ENCODE results near the gene ELOVL3. TPM values are rescaled to one million over a fixed set of nuclear protein-coding genes. Genes with fewer than 3 reads are reported as not detected.

ELOVL3 gene
- total and polyA plus RNA-seq, 2 experiments from 2014 or later = 0.59 TPM; not detected in 1

DNA sequence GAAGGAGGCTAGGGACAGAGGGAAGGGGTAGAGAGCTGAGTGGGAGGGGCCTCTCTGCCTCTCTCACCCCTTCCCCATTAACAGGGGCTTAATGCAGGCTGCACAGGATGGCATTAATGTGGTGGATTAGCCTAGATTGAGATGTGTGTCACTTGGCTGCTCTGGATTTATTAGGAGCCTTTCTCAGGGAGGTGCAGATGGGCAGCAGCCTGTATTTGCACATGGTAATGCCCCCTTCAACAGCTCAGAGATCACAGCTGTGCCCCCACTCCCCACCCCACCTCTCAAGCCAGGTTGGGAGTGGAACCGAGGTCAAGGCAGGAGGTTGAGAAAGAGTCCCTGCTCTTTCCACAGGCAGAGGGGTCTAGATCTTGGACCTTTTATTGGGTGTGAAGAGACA lies 7.9 kb downstream of the ELOVL3 start:
- Histone ChIP-seq H2AFZ (no peak overlapping the region), H3K27me3 (ENCODE audit: insufficient read depth) (peaks cover 98% of the 10 kb centered on the region), H3K4me2 (no peak overlapping the region), H3K27ac (ENCODE audit: low read depth) (no peak overlapping the region), H3K9me2 (ENCODE audit: insufficient read depth) (no peaks in the 10 kb centered on the region), H3K4me3 (no peak overlapping the region), H4K20me1 (replicated peaks; ENCODE audit: insufficient read depth) (peaks cover 7% of the 10 kb centered on the region; the same call in 1 of the 2 replicates), H3F3A (replicated peaks; ENCODE audit: low read depth) (no peaks in the 10 kb centered on the region), H3K79me2 (replicated peaks; ENCODE audit: insufficient read depth) (no peaks in the 10 kb centered on the region), H3K4me1 (ENCODE audit: insufficient read depth) (peaks cover 4% of the 10 kb centered on the region; the same call in 1 of the 2 replicates), H3K36me3 (ENCODE audit: insufficient read depth) (no peaks in the 10 kb centered on the region)
- Mint-ChIP-seq H3K4me3 (no peak overlapping the region), H3K4me1 (peaks cover 8% of the 10 kb centered on the region; the same call in 2 of the 3 replicates), H3K27me3 (ENCODE audit: insufficient read depth, low read depth, poor library complexity) (peaks cover 84% of the 10 kb centered on the region), H3K27ac (no peak overlapping the region), H3K9me3 (no peaks in the 10 kb centered on the region), H3K36me3 (ENCODE audit: low read depth) (no peaks in the 10 kb centered on the region)
- no peak for ATAC-seq
- TF ChIP-seq, protein P1, sequence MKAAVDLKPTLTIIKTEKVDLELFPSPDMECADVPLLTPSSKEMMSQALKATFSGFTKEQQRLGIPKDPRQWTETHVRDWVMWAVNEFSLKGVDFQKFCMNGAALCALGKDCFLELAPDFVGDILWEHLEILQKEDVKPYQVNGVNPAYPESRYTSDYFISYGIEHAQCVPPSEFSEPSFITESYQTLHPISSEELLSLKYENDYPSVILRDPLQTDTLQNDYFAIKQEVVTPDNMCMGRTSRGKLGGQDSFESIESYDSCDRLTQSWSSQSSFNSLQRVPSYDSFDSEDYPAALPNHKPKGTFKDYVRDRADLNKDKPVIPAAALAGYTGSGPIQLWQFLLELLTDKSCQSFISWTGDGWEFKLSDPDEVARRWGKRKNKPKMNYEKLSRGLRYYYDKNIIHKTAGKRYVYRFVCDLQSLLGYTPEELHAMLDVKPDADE (IDR thresholded peaks at IDR 0.05) = no peak
- DNase-seq (ENCODE audit: low spot score) = no peak

DNA sequence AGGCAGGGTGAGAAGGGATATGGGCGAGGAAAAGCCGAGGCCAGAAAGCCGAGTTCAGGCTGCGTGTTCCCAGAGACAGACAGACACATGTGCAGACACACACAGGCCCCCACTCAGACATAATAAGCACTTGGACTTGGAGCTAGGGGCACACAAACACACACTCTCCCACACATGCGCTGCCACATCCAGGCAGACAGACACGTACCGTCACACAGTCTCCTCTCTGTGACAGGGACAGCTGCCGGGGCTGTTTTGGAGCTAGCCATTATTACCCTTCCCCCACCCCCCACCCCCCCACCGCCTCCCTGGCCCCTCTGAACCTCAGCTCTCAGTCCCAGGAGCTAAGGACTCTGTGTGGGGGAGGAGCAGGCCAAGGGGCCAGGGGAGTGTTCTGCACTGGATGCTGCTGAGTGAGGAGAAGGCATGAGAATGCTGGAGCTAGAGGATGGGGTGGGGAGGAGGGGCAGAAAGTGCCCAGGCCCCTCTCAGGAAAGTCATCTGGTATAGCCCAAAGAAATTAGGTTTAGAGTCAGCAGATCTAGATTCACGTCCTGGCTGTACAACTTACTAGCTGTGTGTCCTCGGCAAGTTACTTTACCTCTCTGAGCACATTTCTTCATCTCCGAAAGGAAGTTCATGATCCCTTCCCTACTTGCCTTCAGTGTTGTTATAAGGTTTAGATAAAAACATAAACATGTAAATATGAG lies 8.9 kb downstream of the ELOVL3 start:
- Histone ChIP-seq H3K9me2 (ENCODE audit: insufficient read depth) (no peaks in the 10 kb centered on the region), H3K4me2 (no peak overlapping the region), H4K20me1 (replicated peaks; ENCODE audit: insufficient read depth) (no peaks in the 10 kb centered on the region; the same call in 1 of the 2 replicates), H3K27me3 (ENCODE audit: insufficient read depth) (peaks cover 98% of the 10 kb centered on the region), H2AFZ (no peak overlapping the region), H3F3A (replicated peaks; ENCODE audit: low read depth) (no peaks in the 10 kb centered on the region), H3K4me1 (ENCODE audit: insufficient read depth) (peaks cover 3% of the 10 kb centered on the region; the same call in 1 of the 2 replicates), H3K36me3 (ENCODE audit: insufficient read depth) (no peaks in the 10 kb centered on the region), H3K4me3 (no peak overlapping the region), H3K27ac (ENCODE audit: low read depth) (no peak overlapping the region), H3K79me2 (replicated peaks; ENCODE audit: insufficient read depth) (no peaks in the 10 kb centered on the region)
- Mint-ChIP-seq H3K36me3 (ENCODE audit: low read depth) (no peaks in the 10 kb centered on the region), H3K9me3 (no peaks in the 10 kb centered on the region), H3K27ac (no peak overlapping the region), H3K4me1 (peaks cover 8% of the 10 kb centered on the region), H3K4me3 (no peak overlapping the region), H3K27me3 (ENCODE audit: insufficient read depth, low read depth, poor library complexity) (peaks cover 84% of the 10 kb centered on the region)
- DNase-seq (ENCODE audit: low spot score) (no peak), ATAC-seq (no peak)
- no peak for TF ChIP-seq ZNF331 (CRISPR knock-in tag; IDR thresholded peaks at IDR 0.05; ENCODE audit: low read depth)
- TF ChIP-seq, protein P2, sequence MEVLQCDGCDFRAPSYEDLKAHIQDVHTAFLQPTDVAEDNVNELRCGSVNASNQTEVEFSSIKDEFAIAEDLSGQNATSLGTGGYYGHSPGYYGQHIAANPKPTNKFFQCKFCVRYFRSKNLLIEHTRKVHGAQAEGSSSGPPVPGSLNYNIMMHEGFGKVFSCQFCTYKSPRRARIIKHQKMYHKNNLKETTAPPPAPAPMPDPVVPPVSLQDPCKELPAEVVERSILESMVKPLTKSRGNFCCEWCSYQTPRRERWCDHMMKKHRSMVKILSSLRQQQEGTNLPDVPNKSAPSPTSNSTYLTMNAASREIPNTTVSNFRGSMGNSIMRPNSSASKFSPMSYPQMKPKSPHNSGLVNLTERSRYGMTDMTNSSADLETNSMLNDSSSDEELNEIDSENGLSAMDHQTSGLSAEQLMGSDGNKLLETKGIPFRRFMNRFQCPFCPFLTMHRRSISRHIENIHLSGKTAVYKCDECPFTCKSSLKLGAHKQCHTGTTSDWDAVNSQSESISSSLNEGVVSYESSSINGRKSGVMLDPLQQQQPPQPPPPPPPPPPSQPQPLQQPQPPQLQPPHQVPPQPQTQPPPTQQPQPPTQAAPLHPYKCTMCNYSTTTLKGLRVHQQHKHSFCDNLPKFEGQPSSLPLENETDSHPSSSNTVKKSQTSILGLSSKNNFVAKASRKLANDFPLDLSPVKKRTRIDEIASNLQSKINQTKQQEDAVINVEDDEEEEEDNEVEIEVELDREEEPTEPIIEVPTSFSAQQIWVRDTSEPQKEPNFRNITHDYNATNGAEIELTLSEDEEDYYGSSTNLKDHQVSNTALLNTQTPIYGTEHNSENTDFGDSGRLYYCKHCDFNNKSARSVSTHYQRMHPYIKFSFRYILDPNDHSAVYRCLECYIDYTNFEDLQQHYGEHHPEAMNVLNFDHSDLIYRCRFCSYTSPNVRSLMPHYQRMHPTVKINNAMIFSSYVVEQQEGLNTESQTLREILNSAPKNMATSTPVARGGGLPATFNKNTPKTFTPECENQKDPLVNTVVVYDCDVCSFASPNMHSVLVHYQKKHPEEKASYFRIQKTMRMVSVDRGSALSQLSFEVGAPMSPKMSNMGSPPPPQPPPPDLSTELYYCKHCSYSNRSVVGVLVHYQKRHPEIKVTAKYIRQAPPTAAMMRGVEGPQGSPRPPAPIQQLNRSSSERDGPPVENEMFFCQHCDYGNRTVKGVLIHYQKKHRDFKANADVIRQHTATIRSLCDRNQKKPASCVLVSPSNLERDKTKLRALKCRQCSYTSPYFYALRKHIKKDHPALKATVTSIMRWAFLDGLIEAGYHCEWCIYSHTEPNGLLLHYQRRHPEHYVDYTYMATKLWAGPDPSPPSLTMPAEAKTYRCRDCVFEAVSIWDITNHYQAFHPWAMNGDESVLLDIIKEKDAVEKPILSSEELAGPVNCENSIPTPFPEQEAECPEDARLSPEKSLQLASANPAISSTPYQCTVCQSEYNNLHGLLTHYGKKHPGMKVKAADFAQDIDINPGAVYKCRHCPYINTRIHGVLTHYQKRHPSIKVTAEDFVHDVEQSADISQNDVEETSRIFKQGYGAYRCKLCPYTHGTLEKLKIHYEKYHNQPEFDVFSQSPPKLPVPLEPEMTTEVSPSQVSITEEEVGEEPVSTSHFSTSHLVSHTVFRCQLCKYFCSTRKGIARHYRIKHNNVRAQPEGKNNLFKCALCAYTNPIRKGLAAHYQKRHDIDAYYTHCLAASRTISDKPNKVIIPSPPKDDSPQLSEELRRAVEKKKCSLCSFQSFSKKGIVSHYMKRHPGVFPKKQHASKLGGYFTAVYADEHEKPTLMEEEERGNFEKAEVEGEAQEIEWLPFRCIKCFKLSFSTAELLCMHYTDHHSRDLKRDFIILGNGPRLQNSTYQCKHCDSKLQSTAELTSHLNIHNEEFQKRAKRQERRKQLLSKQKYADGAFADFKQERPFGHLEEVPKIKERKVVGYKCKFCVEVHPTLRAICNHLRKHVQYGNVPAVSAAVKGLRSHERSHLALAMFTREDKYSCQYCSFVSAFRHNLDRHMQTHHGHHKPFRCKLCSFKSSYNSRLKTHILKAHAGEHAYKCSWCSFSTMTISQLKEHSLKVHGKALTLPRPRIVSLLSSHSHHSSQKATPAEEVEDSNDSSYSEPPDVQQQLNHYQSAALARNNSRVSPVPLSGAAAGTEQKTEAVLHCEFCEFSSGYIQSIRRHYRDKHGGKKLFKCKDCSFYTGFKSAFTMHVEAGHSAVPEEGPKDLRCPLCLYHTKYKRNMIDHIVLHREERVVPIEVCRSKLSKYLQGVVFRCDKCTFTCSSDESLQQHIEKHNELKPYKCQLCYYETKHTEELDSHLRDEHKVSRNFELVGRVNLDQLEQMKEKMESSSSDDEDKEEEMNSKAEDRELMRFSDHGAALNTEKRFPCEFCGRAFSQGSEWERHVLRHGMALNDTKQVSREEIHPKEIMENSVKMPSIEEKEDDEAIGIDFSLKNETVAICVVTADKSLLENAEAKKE (CRISPR knock-in tag; IDR thresholded peaks at IDR 0.05) = no peak
- no peak for TF ChIP-seq CREB1 (CRISPR knock-in tag; IDR thresholded peaks at IDR 0.05; ENCODE audit: low read depth)
- TF ChIP-seq EZH2 (IDR thresholded peaks at IDR 0.05; ENCODE audit: low read depth, unreplicated experiment) = no peak
- TF ChIP-seq, protein P1 (IDR thresholded peaks at IDR 0.05) = no peak
- TF ChIP-seq, protein P3, sequence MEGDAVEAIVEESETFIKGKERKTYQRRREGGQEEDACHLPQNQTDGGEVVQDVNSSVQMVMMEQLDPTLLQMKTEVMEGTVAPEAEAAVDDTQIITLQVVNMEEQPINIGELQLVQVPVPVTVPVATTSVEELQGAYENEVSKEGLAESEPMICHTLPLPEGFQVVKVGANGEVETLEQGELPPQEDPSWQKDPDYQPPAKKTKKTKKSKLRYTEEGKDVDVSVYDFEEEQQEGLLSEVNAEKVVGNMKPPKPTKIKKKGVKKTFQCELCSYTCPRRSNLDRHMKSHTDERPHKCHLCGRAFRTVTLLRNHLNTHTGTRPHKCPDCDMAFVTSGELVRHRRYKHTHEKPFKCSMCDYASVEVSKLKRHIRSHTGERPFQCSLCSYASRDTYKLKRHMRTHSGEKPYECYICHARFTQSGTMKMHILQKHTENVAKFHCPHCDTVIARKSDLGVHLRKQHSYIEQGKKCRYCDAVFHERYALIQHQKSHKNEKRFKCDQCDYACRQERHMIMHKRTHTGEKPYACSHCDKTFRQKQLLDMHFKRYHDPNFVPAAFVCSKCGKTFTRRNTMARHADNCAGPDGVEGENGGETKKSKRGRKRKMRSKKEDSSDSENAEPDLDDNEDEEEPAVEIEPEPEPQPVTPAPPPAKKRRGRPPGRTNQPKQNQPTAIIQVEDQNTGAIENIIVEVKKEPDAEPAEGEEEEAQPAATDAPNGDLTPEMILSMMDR (conservative IDR thresholded peaks at IDR 0.05; ENCODE audit: low read depth in 2 of 2) = no peak
- no peak for TF ChIP-seq POLR2AphosphoS5 (IDR thresholded peaks at IDR 0.05; ENCODE audit: low read depth)
- no peak for TF ChIP-seq STAT1 (IDR thresholded peaks at IDR 0.05; ENCODE audit: unreplicated experiment)
- TF ChIP-seq NANOG (IDR thresholded peaks at IDR 0.05; ENCODE audit: borderline replicate concordance) = no peak
- TF ChIP-seq EZH2phosphoT487 (IDR thresholded peaks at IDR 0.05; ENCODE audit: unreplicated experiment) = no peak

Data from GM23338 (cell line).